ENCODE results near the gene TFB1M.
"Not testable (repeated sequence)": the region's sequence is repeated elsewhere in the genome, so short reads cannot be mapped to it uniquely, and the experiment has no call there.

TFB1M gene

DNA sequence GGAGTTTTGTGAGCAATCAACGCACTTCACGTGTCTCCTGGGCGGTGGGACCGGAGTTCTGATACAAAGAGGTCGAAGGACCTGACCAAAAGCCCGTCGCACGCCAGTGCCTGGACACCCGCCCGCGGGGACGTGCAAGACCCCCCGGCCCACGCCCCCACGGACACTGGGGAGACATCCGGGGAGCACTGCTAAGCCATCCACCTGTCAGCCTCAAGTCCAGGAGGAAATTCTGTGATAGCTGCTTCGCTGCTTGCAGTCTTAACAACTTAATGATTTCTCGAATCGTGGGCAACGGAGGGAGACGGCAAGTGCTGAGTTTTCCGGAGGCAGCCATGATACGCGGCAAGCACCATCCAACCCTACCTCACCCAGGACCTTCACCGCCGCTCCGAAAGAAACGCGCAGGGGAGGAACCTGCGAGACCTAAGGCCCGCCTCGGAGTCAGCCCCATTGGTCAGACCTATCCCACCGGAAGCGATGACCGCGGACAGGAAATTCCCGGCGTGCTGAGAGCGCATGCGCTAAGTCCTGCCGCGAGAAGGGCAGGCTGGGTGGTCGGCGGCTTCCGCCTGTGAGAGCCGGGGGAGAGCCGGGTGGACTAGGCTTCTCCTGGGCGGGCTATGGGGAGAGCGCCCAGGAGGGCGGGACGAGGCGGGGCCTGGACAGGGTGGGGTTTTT is at the start of gene TFB1M:
TFB1M (minus strand) TSS at position 393 of the 681 bp plus-strand sequence; CDS start at position 337, 56 bp downstream.
- DNase-seq = peak; percentile 100

DNA sequence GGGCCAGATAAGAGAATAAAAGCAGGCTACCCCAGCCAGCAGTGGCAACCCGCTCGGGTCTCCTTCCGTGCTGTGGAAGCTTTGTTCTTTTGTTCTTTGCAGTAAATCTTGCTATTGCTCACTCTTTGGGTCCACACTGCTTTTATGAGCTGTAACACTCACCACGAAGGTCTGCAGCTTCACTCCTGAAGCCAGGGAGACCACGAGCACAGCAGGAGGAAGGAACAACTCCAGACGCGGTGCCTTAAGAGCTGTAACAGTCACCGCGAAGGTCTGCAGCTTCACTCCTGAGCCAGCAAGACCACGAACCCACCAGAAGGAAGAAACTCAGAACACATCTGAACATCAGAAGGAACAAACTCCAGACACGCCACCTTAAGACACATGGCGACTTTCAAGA is 49.7 kb upstream of the TFB1M start:
- not testable (repeated sequence) for DNase-seq

DNA sequence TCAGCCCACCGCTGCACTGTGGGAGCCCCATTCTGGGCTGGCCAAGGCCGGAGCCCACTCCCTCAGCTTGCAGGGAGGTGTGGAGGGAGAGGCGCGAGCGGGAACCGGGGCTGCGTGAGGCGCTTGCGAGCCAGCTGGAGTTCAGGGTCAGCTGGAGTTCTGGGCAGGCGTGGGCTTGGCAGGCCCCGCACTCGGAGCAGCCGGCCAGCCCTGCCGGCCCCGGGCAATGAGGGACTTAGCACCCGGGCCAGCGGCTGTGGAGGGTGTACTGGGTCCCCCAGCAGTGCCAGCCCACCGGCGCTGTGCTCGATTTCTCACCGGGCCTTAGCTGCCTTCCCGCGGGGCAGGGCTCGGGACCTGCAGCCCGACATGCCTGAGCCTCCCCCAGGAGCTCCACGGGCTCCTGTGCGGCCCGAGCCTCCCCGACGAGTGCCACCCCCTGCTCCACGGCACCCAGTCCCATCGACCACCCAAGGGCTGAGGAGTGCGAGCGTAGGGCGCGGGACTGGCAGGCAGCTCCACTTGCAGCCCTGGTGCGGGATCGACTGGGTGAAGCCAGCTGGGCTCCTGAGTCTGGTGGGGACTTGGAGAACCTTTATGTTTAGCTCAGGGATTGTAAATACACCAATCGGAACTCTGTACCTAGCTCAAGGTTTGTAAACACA is 48.8 kb upstream of the TFB1M start:
- not testable (repeated sequence) for DNase-seq

DNA sequence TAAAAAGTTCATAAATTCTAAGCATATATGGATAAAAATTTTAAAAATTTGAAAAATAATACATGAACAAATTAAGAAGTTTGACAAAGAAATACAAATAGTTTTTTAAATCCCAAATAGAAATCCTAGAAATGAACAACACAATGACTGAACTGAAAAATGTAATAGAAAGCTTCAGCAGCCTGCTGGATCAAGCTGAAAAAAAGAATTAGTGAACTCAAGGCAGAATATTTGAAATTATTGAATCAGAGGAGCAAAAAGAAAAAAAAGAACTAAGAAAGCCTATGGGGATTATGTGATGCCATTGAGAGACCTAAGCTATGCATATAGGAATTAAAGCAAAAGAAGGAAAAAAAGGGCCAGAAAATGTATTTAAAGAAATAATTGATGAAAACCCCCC is 39.9 kb upstream of the TFB1M start:
- no peak for DNase-seq

DNA sequence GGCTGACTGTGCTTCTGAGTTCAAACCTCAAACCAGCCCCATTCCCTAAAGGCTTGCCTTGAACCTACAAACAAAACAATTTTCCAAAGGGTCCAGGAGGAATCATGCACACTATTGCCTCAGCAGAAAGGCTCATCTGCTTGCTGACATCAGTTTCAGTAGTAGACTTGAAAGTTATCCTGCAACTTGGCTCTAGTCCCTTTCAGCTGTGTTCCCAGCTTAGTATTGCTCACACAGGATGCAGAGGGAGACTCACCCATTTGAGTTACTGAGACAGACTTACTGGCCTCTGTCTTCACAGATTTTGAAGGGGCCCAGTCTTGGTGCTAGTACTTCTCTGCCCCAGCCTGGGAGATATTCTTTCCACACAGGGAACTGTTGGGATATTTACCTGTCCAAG is 38.5 kb upstream of the TFB1M start:
- no peak for DNase-seq

DNA sequence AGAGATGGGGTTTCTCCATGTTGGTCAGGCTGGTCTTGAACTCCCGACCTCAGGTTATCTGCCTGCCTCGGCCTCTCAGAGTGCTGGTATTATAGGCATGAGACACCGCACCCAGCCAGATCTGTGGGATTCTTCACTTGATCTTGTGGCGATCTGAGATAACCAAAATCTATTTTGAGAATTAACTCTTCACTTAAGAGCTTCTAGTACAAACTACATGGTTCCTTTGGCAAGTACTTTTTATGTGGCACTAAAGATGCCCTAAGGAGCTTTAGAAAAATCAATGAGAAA is 37.8 kb upstream of the TFB1M start:
- no peak for DNase-seq

DNA sequence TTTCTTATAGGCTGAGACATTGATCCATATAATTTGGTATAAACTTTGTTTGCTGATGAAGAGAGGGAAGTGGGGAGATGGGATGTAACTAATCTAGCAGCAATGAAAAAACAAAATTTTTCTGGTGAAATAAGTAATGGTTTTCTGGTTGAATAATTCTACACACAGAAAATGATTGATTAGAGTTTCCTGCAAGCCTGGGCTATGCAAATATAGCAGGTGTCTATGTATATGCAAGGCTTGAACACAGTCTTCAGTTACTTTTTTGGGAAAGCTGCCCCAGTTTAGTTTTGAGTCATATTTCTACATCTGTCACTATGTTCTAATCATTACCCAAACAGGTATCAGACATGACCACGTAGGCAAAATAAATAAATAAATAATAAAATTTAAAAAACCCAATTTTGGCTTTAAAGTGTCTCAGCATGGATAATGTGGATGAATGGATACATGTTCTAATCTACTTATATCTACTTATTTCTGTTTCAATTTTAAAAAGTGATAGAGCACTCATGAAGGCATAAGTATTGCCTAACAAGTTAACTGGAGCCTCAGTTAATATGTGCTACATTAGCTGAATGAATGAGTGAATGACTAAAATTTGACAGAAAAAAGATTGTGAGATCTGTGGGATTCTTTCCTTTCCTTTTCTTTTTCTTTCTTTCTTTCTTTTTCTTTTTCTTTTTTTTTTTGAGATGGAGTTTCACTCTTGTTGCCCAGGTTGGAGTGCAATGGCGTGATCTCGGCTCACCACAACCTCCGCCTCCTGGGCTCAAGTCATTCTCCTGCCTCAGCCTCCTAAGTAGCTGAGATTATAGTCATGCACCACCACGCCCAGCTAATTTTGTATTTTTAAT is 37.2 kb upstream of the TFB1M start:
- no peak for DNase-seq

DNA sequence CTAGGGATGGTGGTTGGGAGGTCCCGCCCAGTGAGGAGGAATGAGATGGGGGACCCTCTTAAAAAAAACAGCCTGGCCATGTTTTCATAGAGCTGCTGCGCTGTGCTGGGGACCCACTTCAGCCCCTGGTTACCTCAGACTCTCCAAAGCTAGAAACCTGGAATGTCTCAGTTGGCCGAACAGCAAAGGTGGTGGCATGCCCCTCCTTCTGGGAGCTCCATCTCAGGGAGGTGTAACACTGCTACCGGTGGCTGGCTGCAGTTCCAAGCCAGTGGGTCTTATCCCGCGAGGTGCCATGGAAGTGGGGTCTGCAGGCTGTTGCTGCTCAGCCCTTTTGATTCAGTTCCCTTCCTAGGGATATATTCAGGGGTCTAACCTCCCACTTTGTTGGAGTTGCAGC is 35.7 kb upstream of the TFB1M start:
- DNase-seq = no peak

DNA sequence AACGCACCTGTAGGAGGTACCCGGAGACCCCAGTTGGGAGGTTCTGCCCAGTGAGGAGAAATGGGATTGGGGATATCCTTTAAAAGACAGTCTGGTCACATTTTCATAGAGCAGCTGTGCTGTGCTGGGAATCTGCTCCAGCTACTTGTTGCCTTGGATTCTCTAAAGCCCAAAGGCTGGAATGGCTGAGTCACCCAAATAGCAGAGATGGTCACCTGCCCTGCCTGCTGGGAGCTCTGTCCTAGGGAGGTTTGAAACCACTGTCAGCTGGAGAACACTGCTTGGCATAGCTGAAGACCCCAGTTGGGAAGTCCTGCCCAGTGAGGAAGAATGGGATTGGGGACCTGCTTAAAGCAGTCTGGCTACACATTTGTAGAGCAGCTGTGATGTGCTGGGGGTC is 34.8 kb upstream of the TFB1M start:
- DNase-seq = no peak

DNA sequence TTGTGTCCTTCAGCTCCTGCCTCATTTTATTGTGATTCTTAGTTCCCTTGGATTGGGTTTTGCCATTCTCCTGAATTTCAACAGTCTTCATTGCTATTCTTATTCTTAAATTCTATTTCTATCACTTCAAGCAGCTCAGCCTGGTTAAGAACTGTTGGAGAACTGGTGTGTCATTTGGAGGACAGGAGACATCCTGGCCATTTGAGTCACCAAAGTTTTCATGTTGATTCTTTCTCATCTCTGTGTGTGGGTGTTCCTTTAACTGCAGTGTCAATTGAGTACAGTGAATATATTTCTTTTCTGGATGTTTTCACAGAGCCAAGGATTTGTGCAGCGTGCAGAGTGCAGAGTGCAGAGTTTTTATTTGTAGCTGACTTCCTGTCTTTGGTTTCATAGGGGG is 33.5 kb upstream of the TFB1M start:
- DNase-seq = no peak

DNA sequence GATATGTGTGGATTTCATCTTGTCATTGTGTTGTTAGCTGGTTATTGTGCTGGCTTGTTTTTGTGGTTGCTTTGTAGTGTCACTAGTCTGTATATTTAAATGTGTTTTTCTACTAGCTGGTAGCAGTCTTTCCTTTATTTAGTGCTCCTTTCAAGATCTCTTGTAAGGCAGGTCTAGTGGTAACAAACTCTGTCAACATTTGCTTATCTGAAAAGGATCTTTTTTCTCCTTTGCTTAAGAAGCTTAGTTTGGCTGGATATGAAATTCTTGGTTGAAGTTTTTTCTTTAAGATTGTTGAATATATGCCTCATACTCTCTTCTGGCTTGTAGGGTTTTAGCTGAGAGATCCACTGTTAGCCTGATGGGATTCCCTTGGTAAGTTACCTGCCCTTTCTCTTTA is 32.7 kb upstream of the TFB1M start:
- DNase-seq = no peak

DNA sequence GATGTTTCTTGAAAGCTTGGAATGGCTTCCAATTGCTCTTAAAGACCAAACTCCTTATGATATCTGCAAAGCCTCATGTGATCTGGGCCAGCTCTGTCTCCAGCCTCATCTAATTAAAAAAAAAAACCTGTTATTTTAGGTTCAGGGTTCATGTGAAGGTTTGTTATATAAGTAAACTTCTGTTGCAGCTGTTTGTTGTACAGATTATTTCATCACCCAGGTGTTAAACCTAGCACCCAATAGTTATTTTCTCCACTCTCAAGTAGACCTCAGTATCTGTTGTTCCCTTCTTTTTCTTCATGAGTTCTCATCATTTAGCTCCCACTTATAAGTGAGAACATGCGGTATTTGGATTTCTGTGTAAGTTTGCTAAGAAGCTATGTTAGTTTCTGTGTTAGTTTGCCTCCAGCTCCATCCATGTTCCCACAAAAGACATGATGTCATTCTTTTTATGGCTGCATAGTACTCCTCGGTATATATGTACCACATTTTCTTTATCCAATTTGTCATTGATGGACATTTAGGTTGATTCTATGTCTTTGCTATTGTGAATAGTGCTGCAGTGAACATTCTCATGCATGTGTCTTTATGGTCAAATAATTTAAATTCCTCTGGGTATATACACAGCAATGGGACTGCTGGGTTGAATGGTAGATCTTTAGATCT is 30.2 kb upstream of the TFB1M start:
- DNase-seq = no peak

DNA sequence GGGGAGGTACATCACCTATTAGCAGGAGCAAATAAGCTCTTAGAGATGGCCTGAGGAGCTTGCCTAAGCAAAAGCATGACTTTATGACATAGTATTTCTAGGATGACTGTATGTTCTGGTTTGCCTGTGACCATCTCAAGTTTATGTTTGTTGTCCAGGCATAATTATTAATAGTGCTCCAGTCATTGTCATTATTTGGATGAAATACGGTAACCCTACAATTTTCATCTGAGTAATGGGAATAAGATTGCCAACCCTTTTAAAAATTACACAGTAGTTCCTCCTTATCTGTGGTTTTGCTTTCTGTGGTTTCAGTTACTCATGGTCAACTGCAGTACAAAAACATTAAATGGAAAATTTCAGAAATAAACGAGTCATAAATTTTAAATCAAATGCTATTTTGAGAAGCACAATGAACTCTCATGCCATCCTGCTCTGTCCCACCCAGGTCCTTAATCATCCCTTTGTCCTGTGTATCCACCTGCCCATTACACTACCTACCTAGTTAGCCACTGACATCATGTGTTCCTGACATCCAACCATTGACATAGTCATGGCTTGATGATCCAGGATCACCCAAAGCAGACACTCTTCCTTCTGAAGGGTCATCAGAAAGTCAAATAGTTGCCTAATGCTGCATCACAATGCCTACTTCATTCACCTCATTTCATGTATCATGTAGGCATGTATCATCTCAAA is 27.0 kb upstream of the TFB1M start:
- no peak for DNase-seq

DNA sequence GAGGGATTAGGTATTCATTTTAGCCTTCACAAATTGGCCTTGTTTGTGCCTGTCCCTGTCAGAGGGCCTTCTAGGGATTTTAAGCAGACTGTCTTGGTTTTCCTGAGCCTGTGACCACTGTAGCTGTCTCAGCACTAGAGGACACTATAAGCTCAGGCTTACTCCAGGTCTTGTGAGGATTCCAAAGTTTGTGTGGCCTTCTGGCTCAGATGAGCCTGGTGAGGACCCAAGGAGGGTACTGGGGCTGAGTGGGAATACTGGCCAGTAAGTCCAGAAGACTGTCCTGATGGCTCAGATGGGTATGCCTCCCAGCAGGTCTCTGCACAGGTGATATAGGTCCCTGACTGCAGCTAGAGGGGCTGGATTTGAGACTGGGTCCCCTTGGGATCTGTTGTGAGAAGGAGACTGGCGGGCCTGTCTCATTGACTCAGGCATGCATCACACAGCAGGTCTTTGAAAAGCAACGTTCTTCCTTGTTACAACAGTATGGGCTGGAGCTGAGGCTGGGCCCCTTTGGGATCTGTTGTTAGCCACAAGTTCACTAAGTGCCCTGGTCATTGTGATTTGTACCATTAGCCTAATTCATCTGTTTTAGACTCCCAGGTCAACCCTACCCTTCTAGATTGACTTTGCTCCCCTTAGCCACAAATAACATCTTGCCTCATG is 26.3 kb upstream of the TFB1M start:
- no peak for DNase-seq

DNA sequence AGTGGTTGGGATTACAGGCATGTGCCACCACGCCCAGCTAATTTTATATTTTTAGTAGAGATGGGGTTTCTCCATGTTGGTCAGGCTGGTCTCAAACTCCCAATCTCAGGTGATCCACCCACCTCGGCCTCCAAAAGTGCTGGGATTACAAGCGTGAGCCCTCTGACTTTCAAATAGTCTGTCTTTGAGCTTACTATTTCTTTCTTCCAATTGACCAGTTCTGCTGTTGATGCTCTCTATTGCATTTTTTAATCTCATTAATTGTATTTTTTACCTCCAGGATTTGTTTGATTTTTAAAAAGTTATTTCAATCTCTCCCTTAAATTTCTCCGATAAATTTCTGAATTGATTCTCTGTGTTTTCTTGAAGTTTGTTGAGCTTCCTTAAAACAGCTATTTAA is 25.6 kb upstream of the TFB1M start:
- not testable (repeated sequence) for DNase-seq

DNA sequence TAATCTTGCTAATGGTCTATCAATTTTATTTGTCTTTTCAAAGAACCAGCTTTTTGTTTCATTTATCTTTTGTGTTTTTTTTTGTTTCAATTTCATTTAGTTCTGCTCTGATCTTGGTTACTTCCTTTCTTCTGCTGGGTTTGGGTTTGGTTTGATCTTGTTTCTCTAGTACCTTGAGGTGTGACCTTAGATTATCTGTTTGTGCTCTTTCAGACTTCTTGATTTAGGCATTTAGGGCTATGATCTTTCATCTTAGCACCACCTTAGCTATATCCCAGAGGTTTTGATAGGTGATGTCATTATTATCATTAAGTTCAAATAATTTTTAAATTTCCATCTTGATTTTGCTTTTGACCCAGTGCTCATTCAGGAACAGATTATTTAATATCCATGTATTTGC is 24.0 kb upstream of the TFB1M start:
- DNase-seq = not testable (repeated sequence)

DNA sequence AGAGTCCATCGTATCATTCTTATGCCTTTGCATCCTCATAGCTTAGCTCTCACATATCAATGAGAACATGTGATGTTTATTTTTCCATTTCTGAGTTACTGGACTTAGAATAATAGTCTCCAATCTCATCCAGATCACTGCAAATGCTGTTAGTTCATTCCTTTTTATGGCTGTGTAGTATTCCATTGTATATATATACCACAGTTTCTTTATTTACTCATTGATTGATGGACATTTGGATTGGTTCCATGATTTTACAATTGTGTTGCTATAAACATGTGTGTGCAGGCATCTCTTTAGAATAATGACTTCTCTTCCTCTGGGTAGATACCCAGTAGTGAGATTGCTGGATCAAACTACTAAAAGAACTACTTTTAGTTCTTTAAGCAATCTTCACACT is 21.0 kb upstream of the TFB1M start:
- no peak for DNase-seq

DNA sequence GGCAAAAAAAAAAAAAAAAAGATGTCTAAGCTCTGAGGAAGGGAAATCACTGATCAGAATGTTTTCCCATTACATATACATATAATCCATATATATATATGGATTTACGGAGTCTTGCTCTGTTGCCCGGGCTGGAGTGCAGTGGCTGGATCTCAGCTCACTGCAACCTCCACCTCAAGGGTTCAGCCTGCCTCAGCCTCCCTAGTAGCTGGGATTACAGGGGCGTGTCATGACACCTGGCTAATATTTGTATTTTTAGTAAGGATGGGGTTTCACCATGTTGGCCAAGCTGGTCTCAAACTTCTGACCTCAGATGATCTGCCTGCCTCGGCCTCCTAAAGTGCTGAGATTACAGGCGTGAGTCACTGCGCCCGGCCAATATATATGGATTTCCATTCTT is 19.8 kb upstream of the TFB1M start:
- DNase-seq = not testable (repeated sequence)

DNA sequence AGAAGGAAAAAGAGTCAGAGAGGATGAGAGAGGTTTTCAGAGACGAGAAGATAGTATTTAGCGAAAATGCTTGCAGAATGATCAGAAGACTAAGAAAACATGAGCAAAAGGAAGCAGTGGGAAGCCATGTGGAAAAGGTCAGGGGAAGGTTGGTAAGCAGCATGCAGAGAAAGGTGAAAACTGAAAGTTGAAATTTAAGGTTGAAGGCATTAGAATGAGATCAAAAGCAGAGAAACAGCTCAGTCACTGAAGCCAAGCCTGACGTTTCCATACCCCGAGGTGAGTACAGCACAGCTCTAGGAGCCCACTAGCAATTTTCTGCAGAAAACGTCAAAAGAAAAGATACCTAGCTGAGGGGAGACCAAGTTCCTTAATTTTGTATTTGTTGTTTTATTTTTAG is 19.1 kb upstream of the TFB1M start:
- DNase-seq = no peak

DNA sequence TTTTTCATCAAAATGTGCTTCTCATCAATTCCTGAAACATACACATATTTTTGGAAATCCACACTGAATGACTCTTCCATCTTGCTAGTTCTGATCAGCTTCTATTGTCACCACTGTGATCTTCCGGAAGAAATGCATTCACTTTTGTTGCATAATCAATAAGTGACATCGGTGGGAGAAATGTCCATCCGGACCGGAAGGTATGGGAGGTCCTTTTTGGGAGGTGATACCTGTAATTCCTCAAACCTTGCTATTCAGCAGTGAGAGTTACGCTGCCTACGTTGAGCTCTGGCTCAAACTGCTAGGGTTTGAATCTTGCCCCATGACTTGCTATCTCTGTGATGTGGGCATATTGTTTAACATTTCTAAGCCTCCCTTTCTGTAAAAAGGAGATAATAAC is 16.6 kb upstream of the TFB1M start:
- no peak for DNase-seq

DNA sequence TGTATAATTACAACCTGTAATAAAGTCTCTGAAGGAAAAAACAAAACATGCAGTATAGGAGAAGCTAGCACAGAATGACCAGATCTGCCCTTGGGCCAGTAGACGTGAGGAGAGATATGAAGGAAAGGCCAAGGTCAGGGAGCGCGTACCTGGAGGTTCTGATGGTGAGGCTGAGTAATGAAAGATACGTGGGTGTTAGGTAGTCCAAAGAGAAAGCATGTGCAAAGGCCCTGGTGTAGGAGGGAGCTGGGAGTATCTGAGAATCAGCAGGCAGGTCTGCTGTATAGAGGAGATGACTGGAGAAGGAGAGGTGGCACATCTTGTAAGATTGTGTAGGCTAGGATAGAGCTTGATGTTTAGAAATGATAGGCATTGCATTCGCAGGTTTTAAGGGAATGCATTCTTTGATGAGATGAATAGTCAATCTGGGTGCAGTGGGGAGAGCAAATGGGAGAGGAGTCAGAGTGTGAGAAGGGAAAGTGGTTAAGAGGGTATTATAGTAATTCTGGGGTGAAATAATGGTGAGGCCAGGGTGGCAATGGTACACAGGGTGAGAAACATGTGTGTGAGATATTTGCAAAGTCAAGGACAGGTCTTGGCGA is 15.9 kb upstream of the TFB1M start:
- DNase-seq = no peak
